NCI-H146 (cell line): ENCODE data around the gene RASGRP3.

Experiments used
- DNase-seq: peaks from one replicate; lab custom pipeline; 2025; lab: John Stamatoyannopoulos, UW

The RASGRP3 gene

DNA sequence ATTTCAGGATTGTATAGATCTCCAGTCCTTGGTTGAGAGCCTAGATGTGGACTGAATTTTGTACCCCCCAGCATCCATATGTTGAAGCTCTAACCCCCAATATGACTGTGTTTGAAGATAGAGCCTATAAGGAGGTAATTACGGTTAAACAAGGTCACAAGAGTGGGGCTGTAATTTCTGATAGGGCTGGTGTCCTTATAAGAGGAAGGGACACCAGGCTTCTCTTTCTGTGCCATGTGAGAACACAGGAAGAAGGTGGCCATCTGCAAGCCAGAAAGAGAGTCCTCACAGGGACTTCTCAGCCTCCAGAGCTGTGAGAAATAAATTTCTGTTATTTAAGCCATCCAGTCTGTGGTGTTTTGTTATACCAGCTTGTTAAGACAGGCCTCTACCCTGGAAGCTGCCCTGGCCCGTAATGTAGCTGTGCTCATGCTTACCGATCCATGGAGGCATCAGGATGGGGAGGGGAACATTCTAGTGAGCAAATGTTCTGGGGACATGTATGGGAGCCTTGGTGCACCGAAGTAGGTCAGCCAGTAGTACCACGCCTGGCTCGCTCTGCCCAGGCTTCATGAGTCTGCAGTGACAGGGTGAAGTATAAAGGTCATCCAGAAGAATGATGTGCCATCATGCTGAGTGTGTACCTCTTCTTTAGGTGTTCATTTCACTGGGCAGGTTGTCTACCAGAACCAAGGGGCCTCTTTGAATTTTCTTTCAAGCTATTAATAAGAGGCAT lies 16.1 kb downstream of the RASGRP3 start:
- no peak for DNase-seq

DNA sequence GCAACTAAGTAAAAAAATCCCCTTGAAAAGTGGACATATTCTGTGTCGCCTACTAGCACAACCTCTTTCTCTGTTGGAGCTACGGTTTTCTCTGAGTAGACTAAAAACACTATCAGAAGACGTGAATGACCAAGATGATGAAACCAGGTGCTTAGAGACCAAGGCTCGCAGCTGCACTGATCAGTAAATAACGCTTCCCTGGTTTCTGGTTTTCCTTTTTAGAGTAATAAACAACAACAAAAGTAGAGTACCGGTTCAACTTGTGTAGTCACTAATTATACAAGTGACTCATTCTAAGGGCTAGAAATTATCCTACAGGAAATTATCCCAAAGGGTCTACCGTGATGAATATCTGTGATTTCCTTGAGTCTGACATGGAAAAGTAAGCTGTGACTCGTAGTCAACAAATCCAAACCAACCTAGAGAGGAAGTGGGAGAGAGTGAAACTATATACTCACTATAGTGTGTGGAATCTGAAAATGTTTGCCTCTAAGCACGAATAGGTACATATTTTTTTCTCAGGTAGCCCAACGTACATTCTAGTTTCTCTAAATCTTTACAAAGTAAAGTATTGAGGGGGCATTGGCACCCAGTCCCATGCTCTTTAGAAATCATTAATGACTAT lies 17.8 kb downstream of the RASGRP3 start:
- no peak for DNase-seq

DNA sequence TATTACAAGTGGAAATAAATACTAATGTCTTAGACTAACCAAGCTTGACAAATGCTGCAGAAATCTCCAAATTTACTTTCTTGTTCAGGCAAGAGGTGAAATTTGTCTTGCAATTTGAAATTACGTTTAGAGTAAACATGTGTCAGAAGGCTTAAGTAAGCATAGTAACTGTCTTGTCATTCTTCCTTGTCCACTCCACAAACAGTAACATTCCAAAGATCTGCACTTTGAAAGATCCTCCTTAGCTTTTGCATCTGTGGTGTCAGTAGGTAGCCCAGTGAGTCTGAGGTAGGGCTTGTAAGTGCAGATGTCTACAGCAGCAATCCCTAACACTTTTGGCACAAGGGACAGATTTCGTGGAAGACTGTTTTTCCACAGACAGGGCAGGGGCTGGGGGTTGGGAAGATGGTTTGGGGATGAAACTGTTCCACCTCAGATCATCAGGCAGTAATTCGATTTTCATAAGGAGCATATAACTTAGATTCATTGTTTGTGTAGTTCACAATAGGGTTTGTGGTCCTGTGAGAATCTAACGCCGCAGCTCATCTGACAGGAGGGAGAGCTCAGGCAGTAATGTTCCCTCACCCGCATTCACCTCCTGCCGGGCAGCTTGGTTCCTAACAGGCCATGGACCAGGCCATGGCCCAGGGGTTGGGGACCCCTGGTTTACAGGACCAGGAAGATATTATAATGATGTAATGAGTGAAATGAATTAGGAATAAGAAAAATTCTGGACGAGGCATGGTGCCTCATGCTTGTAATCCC lies 18.6 kb downstream of the RASGRP3 start:
- DNase-seq: no peak

DNA sequence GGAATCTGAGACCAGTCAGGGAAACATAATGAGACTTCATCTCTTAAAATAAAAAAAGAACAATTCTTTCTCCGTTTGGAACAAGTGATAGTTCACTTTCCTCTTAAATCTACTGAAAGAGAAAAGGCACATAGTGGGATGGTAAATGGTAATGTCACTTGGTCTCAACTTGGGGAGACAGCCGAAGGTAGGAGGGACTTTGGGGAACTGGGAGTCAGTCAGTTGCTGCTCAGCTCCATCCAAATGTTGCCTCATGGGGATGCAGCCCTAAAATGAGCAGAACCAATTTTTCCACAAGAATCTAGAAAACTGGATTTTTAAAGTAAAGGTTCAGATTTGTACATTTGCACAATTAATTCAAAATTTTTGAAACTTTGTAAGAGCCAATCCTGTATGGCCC lies 19.2 kb downstream of the RASGRP3 start:
- DNase-seq: no peak

DNA sequence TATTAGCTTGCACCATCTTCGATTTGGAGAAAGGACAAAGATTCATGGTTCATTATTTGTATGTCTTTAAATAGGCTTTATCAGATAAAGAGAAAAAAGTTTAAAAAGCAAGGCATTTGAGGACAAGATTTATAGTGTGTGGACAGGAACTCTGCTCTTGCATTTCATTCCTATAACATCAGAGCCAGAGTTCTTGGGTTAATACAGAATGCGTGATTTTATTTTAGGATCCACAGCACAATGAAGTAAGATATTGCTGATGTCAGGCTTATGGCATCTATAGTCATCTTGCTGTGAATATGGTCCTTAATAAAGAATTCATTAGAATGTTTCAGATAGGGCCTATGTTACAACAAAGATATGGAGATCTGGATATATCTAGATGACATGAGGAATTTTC lies 19.7 kb downstream of the RASGRP3 start:
- no peak for DNase-seq

DNA sequence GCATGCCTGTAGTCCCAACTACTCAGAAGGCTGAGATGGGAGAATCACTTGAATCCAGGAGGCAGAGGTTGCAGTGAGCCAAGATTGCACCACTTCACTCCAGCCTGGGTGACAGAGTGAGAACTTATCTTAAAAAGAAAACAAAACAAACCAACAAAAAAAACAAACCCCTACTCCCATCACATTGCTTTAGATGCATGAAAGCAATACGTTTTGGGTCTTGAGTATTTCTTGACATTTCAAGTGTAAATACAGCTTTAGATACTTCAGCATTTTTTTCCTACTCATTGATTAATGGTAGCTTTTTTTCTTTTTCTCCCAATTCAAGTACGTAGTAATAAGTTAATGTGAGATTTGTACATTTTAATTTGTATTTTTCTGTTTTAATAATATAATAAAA lies 20.3 kb downstream of the RASGRP3 start:
- DNase-seq: no peak

DNA sequence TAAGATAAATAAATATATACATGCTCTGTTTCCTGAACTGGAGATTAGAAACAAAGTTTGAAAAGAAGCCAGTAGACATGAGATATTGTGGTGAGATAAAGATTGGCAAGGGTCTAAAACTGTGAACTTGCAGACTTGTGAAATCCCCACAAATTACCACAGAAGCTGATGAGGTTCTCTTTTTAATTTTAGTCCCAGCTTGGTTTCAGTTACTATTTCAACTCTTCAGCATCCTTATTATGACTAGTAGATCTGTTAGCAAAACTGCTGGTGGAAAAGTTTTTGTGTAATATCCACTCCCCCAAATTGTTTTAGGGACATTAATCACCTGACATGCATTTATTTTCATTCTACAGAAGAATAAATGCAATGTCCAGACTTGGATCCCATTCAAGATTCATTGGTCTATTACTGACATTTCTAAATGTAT lies 20.8 kb downstream of the RASGRP3 start:
- DNase-seq: no peak

DNA sequence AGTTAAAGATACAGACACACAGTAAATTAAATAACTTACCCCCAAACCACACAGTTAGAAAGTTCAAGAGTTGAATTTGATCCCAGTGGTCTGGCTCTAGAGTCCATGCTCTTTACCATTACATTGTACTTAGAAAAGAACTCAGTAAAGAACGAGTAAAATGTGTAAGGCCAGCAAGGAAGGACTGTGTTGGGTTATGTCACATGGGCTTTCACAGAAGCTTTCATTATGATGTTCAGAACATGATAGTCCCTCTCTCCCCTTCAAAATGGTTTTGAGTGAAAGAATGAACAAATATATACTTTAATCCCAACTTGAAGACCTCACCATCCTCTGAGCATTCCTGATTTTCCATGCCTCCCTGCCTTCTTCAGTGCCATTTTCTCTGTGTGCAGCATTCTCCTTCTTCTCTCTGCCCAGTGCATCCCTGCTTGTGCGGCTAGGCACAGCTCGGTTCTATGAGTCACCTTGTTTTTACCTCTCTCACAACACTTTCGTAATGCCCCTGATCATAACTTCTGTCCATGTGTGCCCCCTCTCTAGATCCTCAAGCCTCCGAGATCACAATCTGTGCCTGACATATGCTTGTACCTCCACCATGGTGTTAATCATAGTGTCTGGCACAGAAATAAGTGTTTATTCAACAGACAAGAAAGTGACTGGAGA lies 22.0 kb downstream of the RASGRP3 start:
- no peak for DNase-seq

DNA sequence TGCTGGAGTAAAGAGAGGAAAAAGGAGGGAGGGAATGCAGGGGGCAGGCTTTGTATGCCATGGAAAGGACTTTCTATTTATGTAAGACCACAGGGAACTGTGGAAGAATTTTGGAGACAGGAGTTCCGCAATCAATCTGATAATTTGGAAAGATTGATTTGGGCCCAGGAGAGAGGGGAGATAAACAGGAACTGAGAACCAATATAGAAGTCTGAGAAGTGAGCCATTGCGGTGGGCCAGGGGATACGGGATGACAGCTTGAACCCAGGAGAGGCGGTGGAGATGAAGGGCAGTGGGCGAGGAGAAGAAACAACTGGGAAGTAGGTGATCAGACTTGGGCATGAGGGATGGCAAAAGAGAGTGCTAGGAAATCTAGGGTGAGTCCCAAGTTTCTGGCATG lies 23.7 kb downstream of the RASGRP3 start:
- no peak for DNase-seq

DNA sequence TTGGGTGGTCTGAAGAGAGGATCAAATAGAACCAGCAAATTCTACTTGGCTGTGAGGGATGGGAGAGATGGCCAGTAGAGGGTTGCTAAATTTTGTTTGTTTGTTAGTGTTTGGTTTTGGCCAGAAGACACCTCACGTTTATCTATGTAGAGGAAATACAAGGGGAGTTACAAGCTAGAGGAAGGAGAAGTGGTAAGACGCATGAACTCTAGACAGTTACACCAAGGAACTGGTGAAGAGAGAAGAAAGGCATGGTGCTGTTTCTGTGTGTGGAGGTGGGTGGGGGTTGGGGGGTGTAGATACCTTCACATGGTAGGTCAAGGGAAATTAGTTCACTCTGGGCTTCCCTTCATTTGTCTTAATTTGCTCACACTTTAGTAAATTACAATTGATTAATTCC lies 25.6 kb downstream of the RASGRP3 start:
- no peak for DNase-seq

DNA sequence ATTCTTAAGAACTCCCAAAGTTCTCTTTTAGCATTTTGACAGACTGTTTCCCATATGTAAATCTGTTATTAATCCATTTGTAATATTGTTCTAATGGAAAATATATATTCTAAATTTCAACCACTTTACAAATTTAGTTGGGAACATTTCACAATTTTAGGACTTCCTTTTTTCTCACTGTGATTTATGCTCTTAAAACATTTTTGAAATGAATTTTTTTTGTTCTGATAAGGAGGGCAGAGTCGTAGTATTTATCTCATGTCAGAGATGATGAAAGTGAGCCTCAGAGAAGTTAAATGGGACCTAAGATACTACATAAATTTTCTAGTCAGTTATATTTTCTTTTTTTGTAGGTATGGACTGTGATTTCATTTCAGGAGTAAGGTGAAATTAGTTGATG lies 26.6 kb downstream of the RASGRP3 start:
- DNase-seq: no peak

DNA sequence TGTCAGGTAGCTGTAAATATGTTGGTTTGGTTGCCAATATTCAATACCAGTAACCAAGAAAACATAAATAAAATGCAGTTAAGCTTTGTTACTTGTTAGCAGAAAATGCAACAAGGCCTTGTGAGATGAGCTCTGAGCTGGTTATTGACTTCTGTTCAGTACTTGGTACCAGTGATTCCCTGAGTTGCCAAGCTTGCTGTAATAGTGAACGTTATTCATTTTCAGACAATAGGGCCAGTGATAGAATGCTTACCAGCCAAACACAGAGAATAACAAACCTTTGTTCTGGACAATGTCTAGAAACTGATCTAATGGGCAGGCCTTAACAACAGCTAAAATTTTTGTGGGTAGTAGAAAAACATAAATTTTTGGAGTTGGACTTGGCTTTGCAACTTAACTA lies 29.5 kb downstream of the RASGRP3 start:
- DNase-seq: no peak

DNA sequence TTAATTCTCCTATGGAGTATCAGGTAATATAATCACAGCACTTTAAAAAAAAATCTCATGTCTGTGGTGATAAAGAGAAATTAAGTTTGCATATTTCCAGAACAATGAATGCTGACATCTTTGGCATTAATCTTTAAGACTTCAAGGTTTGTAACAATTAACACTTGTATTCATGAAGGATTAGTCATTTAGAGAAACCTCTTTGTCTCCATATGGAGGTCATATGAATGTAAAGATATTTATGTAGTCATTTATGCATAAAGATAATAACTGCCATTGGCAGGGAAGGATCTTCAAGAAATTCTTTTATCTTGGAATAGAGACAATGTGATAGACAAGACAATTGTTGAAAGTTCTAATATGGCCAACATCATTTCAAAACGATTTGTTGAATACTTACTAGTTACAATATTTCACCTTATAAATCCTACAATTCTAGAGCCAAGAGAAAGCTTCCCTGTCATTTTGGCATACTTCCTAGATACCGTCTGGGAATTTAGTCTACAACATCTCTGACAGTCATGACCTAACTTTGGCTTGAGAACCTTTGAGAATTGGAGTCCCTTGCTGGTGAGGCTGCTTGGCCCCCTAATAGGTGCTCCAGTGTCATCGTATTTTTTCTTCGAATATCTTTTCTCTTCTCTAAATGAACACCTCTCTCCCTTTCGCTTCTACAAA lies 33.6 kb downstream of the RASGRP3 start:
- no peak for DNase-seq

DNA sequence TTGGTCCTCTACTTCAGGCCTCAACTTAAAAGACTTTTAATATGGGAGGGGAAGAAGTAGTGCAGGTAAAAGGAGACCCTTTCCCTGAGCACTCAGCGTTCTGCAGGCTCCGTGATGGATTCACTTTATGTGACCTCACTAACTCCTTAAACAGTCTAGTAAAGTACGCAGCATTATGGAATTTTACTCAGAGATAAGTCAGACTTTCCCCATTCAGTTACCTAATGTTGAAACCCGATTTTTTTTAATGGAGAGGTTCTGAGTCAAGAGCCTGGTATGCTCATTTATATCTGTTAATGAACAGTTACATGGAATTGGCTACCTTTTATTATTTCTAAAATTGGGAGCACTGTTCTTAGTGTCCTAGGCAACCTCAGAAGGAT lies 34.1 kb downstream of the RASGRP3 start:
- no peak for DNase-seq

DNA sequence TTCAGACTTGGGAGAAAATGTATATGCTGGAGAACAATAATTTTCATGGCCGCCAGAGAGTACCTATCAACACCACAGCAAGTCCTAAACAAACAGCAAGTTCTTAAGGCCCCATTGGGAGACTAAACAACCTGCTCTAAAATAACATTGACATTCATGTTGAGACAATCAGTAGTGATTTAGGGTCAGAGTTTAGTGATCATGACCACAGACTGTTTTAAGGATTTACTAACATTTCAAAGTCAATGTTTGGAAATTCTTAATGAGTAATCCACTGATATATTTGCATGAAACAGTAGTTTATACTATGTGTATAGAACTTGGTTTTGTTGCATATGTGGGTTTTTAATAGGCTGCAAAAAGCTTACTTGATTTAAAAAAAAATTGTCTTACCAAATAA lies 34.7 kb downstream of the RASGRP3 start:
- no peak for DNase-seq

DNA sequence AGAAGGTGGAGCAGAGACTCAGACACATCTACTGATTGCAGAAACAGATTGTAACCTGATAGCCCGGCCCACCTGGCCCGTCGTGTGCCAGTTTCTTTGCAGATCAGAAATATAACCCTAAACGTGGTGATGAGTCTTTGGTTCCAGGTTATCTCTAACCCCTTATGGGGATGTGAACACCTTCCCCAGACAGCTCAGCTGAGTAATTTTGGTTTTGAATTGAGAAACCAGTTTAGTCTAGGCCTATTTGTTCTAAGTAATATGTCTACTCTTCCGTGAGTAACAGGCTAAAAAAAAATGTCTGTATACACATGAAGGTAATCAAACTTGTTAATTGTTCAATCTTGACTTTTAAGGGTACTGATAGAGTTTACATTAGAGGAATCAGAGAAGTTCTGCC lies 35.7 kb downstream of the RASGRP3 start:
- peak; percentile 66 for DNase-seq

DNA sequence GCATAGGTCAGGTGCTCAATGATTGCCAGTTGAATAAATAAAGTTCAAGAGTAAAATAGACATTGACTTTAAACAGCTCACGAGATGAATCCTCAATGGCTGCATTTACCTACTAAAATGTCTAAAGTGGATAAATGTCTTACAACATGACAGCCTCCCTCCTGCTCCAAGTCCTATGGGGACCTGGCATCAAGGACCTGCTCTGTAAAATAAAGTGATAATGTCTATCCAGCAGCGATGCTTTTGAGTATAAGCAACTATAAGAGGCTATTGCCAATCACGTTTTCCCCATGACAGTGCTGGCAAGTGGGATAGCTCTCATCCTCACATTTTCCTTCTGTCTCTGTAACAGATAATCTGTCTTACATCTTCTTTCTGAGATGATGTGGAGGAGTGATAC lies 37.0 kb downstream of the RASGRP3 start:
- DNase-seq: no peak

DNA sequence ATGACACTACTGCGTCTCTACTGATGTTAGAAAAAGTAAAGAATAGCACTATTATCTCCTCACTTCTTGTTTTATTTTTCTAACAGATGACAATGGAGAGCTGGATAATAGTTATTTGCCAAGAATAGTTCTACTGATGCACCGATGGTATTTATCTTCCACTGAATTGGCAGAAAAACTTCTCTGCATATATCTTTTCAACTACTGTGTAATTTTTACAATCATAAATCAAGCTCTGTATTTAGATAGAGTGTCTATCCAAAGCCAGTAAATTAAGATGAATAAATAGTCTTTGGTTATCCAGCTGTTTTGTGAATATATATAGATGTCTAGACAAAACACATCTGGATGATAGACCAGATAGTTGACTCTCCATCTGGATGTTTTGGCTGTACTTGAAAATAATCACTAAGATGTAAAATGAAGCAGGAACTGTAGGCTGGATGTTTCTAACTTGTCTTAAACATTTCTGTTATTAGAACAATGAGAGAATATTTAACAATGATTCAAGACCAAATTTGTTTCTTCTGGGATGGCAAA lies 40.1 kb downstream of the RASGRP3 start:
- DNase-seq: no peak

DNA sequence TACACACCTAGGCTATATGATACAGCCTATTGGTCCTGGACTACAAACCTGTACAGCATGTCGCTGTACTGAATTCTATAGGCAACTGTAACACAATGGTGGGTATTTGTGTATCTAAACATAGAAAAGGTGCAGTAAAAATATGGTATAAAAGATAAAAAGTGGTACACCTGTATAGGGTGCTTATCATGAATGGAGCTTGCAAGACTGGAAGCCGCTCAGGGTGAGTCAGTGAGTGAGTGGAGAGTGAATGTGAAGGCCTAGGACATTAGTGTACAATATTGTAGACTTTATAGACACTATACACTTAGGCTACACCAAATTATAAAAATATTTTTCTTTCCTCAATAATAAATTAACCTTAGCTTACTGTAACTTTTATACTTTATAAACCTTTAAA lies 41.8 kb downstream of the RASGRP3 start:
- DNase-seq: no peak

DNA sequence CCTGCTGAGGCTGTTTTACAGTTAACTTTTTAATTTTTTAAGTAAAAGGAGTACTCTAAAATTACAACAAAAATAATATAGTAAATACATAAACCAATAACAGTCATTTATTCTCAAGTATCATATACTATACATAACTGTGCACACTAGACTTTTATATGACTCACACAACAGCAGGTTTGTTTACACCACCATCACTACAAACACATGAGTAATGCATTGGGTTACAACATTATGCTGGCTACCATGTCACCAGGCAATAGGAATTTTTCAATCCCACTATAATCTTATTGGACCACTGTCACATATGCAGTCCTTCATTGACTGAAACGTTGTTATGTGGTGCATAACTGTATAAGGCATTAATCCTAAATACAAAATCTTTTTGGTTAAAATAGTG lies 42.5 kb downstream of the RASGRP3 start:
- no peak for DNase-seq

DNA sequence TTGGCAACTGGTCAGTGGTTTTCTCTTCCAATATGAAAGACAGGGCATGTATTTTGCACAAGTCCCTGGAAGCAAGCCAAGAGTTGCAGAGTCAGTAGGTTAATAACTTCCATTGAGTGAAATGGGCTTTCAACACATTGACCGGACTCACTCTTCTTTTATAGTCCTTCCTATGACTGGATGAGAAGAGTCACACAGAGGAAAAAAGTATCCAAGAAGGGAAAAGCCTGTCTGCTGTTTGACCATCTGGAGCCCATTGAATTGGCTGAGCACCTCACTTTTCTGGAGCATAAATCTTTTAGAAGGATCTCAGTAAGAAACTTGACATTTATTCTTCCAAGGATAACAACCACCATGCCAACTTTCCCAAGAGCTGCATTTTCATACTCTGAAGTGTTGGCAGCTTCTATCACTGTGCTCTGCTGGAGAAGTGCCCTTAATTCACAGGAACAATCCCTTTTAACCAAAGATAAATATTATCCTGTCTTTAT lies 45.4 kb downstream of the RASGRP3 start:
- no peak for DNase-seq

DNA sequence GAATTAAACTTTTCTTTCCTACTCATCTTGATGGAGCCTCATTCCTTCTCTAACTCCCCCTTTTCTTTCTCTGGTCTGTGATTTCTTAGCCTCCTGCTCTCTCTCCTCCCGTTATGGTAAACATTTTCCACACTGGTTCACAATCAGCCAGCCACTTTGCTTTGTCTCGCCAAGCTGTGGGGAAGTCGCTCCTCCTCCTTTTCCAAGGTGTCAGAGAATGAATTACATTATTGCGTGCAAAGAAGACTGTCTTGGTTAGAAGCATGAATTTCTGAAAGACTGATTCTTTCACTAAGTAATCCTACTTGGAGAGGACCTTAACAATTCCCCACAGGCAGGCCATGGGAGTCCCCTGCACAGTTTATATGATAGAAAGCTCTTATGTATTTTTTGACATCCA lies 46.1 kb downstream of the RASGRP3 start:
- DNase-seq: no peak
